ENCODE data around the gene SAMD4A.

The SAMD4A gene

DNA sequence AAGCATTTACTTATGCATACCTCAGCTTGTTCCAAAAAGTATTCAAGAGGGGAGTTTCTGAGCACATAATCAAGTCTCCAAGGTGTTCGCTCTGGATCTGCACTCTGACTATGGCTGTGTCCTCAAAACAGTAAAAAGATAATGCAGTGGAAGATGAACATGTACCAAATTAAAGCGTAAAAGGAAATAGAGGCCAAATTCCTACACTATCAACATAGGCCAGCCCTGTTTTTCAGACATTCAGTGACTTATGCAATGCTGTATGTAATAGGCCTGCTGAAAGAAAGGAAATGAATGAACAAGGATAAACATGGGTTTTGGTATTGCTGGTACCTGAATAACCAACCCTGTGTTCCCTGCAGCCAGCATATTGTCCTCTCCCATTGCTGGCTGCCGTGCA is 115.7 kb downstream of the SAMD4A start:
- no peak for DNase-seq (ENCODE audit: low read depth in 2 of 2)

DNA sequence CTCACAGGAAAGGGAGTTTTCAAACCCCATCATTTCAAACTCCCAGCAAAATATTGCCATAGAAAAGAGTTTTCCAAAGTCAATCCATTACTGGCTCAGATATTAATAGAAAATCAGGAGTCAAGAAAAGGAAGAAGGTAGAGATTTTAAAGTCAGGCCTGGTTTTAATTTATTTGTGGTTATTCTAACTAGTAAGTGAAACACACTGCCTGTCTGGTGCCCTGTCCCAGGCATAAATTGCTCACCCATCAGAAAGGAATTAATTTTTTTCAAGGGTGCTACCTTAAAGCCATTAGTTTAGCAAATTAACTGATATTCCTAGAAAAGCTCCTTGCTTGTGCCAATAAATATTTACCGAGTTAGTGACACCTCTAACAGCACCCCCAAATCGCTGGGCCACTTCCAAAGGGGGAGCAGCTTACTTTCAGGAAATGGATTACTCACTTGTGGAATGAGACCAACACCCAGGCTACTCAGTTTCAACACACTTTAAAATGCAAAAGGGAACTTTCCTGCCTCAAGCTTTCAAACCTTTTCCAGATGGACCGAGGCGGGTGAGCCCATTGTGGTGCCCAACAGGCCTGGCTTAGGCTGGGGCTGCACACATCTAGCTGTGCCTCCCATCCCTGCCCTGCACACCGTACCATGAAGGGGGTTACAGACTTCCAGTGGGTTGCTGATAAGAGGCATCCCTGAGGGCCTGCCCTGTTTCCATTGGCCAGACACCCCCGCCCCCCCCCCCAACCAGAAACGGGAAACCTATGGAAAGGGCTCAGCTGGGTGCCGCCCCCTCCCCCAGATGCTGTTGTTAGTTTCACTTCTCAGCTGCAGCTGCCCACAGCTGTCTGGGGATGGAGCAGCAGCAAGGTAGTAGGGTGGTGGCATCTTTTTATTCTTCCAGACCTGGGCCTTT is 117.2 kb downstream of the SAMD4A start:
- peak; percentile 84 to 87 for DNase-seq (ENCODE audit: low read depth in 2 of 2)

DNA sequence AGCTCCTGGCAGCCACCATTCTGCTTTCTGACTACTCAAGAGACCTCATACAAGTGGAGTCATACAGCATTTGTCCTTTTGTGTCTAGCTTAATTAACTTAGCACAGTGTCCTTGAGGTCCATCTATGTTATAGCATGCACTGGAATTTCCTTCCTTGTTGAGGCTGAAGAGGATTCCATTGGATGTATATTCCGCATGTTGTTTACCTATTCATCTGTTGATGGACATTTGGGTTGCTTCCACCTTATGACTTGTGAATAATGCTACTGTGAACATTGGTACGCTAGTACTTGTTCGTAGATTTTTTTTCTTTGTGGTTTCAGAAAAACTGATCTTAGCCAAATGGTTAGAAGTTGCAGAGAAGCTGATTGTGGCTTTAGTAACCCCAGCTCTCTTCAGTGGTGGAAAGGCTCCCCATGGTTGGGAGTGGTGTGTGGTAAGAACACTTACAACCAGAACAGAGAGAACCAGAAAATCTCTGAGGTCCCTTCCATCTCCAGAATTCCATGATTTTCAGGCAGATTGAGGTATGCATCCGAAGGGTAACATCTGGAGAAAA is 118.4 kb downstream of the SAMD4A start:
- no peak for DNase-seq (ENCODE audit: low read depth in 2 of 2)

DNA sequence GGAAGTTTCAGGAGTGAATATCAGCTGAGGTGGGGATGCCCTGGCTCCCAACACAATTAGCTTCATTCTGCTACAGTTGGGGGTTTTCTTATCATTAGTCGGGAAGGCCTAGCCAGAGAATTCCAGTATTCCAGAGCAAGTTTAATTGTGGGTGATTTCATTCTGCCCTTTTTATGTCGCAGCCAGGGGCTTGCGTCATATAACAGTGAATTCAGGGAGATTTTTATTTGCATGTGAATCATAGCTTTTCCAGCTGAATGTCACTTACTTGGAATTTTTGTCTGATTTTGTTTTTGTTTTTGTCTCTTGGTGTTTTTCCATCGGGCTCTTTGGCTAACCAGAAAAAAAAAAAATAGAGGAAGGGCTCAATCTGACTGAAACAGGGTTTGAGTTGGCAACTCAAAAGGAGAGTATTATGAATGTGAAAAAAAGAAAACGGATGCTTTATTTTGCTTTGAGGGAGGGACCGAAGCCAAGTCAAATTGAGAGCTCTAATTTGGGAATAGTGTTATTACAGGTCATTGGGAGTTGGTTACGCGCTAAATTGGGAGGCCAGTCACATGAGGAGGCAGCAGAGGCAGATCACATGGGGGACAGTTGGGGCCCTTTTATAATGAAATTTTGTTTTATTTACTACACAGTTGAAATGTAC is 119.4 kb downstream of the SAMD4A start:
- DNase-seq (ENCODE audit: low read depth in 2 of 2) = peak; percentile 50 to 51

DNA sequence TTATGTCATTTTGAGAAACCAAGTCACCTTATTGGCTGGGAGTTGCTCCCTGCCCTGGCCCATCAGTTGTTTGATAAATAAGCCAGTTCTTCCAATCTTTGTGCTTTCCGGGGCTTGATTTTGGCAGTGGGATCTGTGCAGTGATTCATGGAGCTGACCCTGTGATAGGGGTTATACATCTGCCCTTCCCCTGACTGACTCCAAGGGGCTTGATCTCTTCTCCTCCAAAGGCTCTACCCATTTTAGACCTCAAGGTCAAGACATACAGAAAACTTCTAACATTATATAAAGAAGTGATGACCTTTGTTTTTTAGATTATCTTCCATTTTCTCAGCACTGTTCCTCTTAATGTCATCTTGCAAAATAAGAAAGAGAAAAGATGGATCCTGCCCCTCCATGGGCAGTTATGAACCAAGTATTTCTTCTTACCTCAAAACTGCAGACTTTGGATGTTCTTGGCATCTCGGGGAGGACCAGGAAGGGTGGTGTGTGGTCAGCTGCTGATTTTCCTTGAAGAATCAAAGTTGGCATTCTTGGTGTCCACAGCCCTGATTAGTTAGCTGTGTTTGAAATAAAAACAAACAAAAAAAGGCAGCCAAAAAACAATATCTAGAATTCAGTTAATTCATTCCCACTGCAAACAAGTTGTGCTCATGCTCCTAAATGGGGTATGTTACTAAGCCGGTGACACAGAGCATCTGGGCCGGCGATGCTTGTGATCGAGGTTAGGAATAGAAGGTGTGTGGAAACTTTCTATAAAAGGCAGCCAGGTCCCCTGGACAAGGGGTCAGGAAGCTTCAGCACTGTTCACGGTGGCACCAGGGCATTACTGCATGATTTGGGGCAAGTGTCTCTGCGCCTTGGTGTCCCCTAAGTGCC is 120.2 kb downstream of the SAMD4A start:
- DNase-seq (ENCODE audit: low read depth in 2 of 2) = no peak

DNA sequence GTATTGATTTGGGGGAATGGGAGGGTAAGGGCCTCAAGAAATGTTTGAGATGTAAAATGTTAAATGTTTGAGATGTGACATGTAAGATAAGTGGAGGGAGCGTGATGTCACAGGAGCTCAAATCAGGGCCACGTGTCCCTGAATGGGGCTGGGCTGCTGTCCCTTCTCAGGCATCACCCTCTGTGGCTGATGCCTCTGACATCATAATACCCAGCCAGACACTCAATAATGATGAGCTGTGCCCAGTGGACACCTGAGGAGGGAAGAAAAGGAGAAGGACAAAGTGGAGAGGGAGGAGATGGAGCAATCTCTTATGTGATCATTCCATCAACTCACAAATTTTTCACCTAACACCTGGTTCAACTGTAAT is 120.8 kb downstream of the SAMD4A start:
- DNase-seq (ENCODE audit: low read depth in 2 of 2) = no peak

DNA sequence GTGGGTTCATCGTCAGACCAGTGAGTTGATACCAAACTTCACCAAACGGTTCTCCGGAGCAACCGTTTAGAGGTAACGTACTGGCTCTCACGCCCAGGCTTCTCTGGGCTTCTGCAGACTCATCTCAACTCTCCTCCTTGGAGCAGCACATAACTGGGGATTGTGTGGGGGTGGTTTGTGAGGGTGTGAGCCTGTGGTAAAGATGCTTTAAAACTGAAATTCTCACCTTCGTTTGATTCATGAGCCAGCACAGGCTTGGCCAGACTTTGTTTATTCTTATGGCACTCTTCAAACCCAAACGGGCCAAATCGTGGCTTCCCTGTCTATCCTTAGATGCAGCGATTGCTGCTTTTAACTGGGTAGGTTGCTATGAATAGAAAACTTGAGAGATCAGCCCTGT is 121.3 kb downstream of the SAMD4A start:
- no peak for DNase-seq (ENCODE audit: low read depth in 2 of 2)

DNA sequence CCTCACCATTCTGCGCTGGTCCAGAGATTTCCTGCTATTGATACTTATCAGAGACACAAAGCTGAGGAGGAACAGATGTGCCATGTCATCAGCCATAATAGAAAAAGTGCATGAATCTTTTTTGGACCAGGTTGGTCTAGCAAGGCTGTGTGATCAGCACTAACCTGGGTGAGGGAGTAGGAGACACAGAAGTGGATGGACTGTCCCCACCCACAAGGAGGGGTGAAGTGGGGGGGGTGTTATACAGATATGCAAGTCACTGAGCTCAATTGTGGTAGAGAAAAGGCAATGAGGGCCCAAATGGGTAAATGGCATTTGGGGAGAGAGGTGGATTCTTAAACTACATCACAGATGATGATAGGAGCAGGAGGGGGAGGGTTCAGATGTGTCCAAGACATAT is 123.0 kb downstream of the SAMD4A start:
- no peak for DNase-seq (ENCODE audit: low read depth in 2 of 2)

DNA sequence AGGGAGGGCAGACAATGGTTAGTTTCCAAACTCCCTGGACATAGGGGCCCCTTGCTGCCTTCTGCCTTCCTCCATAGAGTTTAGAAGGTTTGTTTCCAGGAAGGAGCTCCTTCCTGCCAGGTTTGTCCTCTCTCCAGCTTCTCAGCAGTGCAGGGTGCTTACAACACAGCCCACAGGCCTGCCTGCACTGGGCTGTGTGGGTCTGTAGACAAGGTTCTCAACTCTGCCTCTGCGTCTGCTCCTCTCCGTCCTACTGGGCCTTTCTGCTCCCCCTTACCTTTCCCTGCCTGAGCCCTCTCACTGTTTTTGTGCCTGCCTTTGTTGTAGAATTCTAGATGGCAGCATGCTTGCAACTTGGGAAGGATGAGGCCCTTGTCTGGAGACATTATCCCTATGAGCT is 124.0 kb downstream of the SAMD4A start:
- no peak for DNase-seq (ENCODE audit: low read depth in 2 of 2)

DNA sequence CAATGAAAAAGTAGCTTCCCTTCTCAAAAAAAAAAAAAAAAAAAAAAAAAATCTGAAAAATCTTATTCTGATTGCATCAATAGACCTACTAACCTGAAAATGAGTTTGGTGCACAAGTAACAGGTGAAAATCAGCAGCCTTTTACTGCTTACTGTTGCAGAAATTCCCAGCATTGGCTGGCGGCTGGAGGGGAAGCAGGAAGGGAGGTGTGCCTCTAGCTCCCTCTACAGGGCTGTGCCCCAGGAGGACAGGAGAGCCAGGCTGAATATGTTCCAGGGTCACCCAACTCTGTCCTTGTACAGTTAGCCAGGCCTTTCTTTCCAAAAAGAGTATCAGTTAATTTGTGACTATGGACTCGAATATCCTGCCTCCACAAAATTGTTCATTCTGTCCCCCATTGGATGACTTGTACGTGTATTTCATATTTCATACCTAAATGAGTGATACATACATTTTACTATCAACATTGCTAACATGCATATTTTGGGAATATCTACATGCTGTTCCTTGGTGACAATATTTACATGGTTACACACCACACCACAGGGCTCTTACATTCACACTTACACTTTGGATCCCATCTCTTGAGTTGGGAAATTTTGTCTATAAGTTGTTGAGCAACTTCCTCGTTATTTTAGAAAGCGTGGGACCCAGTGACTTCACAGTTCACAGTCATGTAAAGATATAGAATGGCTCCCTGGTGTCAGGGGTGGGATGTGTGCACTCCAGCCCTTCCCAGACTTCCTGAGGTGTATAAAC is 124.8 kb downstream of the SAMD4A start:
- no peak for DNase-seq (ENCODE audit: low read depth in 2 of 2)

DNA sequence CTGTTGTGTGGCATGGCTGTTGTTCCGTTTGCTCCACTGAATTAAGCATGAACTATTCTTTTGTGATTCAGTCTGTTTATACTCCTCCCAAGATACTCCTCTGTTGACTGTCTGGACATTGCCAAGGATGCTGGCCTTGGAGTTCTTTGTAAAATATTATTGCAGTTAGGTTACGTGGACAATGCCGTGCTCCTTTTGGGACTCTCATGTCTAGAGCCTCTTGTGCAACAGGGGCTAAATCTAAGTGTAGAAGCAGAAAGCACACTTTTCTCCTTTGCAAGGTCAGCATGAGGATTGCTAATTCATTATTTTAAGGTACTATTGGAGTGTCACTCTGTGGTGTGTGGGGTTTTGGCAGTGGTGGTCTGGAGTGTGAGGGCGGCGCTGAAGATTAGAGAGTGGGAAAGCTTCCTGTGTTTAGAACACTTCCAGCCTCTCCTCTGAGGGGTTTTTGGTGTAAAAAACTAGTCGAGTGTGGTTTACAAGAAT is 125.4 kb downstream of the SAMD4A start:
- DNase-seq (ENCODE audit: low read depth in 2 of 2) = no peak

DNA sequence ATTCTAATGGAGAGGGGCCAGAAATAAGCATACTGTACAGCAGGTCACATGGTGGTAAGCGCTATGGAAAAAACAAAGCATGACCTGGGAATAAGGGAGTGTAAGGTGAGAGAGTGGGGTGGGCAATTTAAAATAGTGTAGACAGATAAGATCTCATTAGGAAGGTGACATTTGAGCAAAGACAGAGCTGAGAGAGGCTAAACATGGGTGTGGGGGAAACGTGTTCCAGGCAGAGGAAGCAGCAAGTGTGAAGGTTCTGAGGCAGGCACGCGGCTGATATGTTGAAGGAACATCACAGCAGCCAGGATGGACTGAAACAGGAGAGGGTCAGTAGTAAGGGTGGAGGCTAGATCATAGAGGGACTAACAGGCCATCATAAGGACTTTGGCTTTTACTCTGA is 126.8 kb downstream of the SAMD4A start:
- DNase-seq (ENCODE audit: low read depth in 2 of 2) = no peak

DNA sequence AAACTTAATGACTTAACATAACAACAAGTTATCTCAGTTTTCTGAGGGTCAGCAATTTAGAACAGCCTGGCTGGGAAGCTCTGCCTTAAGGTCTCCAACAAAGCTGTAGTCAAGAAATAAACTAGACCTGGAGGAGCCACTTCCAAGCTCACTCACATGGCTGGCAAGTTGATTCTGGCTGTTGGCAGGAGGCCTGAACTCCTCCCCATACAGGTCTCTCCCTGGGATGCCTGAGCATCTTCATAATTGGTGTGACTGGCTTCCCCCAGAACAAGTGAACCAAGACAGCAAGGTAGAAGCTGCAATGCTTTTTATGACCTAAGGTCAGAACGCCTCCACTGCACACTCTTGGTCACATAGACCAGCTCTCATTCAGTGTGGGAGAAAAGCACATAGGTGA is 128.3 kb downstream of the SAMD4A start:
- no peak for DNase-seq (ENCODE audit: low read depth in 2 of 2)

DNA sequence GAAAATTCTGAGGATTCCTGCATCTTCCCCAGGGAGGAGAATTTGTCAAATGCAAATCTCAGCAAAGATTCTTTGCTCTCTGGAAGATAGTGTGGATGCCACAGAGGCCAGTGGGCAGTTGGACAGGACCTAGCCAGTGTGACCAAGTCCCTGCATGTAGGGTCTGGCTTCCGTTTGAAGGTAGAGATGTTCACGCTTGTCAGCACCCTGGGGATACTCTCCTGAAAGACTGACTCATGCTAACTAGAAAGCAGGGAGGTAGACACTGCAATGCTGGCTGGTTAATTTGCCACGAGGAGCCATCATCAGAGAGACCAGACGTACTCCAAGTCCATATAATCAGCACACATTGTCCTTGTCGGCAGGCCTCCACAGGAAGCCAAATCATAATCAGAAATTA is 130.1 kb downstream of the SAMD4A start:
- DNase-seq (ENCODE audit: low read depth in 2 of 2) = no peak

DNA sequence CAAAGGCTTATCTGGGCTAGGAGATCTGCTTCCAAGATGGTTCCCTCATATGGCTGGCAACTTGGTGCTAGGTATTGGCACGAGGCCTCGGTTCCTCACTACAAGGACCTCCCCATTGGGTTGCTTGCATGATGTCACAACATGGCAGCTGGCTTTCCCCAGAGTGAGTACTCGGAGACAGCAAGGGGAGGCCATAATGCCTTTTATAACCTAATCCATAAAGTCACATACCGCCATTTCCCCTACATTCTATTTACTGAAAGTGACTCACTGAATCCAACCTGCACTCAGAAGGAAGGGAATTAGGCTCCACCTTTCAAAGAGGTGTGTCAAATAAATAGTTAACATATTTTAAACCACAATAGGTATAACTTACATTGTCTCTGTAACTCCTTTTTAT is 130.9 kb downstream of the SAMD4A start:
- DNase-seq (ENCODE audit: low read depth in 2 of 2) = no peak

DNA sequence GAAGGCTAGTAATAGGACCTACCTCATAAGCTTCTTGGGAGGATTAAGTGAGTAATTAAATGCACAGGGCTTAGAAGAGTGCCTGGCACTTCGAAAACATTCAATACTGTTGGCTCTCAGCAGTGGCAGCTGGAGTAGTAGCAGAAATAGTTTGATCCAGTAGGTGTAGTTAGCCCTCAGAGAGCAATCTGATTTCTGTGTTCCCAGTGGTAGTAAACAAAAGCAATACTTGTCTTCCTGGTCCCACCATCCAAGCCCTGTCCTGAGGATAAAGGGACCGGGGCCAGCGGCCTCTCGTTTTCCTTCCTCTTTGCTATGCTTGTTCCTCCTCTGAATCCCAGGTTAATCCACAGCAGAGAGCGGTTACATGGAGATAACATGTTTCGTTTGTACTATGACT is 131.6 kb downstream of the SAMD4A start:
- no peak for DNase-seq (ENCODE audit: low read depth in 2 of 2)

DNA sequence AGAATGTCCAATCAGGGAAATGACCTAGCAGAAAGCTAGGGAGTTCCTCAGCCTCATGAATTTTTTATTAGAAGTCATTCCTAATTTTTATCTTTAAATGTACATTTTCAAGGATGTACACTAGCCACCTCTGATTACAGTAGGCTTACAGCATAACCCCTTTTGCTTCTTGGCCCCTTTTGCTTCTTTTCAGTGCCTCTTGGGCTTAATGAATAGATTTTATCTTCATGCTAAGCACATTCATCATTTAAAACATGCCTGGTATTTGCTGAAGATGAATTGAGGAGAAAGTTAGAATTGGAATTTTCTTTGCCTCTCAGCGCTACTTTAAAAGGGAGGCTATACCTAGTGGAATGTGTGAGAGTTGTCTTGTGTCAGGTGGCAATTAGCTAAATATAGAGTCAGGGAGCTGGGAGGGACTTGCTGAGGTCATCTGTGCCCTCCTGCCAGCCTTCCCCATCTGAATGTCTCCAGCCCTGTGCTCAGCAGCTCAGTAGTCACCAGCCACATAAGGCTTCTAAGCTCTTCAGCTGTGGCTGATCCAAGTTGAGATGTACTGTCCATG is 132.1 kb downstream of the SAMD4A start:
- no peak for DNase-seq (ENCODE audit: low read depth in 2 of 2)

DNA sequence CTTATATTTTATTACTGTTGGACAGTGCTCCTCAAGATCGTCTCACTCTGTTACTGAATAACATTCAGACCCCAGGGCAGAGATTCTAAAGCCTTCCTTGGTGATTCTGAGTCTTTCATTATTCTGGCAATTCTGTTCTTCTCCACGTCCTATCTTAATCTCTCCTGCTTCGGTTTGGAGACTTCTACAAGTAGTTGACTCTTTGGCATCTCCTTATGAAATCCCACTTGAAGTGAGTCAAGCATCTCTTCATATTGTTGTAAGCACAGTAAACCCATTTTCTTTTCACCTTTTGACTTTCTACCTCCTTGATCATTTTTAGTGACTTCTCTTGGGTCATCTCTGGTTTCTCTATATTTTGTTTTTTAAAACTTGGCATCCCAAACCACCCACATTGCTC is 132.8 kb downstream of the SAMD4A start:
- no peak for DNase-seq (ENCODE audit: low read depth in 2 of 2)

DNA sequence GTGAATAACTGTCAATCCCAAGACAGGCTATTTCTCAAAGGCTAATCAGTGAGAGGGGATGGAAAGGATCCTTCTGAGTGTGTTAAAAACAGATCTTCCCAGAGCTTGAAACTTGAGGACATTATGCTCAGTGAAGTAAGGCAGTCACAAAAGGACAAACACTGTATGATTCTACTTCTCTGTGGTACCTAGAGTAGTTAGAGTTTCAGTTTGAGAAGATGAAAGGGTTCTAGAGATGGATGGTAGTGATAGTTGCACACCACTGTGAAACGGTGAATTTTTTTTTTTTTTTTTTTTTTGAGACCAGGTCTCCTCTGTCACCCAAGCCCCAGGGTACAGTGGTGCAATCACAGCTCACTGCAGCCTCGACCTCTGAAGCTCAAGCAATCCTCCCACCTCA is 133.8 kb downstream of the SAMD4A start:
- DNase-seq (ENCODE audit: low read depth in 2 of 2) = no peak

DNA sequence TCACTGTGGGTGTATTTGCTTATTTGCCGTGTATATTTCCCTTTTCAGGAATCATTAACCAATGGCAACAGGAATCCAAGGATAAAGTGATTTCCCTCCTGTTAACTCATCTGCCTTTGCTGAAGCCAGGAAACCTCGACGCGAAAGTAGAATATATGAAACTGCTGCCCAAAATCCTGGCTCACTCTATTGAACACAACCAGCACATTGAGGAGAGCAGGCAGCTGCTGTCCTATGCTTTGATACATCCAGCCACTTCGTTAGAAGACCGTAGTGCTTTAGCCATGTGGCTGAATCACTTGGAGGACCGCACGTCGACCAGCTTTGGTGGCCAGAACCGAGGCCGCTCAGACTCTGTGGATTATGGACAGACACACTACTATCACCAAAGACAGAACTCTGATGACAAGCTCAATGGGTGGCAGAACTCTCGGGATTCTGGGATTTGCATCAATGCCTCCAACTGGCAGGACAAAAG is 135.1 kb downstream of the SAMD4A start:
- no peak for DNase-seq (ENCODE audit: low read depth in 2 of 2)

DNA sequence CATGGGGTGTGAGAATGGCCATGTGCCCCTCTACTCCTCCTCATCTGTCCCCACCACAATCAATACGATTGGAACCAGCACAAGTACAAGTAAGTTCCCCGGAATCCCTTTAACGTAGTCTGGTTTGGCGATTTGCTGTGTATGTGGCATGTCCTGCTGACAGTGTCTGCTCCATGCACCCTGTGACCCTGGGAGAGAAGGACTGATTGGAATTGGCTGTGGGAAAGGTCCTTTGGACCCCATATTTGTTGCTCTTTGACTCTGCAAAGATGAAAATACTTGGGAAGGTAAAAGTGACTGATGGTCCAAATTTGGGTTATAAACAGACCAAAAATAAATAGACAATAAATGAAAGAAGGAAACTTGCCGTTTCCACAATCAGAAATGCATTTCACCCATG is 135.6 kb downstream of the SAMD4A start:
- DNase-seq (ENCODE audit: low read depth in 2 of 2) = no peak

Data from fibroblast of skin of left biceps (primary cell).